DMS114 treated with DMSO at 0.1 percent for 48 hours (cell line): ENCODE results near the gene HDGFL2.

Experiments used
- DNase-seq: peaks from one replicate; lab custom pipeline; 2025; ENCODE audit not compliant: unreplicated experiment; lab: John Stamatoyannopoulos, UW

The HDGFL2 gene

DNA sequence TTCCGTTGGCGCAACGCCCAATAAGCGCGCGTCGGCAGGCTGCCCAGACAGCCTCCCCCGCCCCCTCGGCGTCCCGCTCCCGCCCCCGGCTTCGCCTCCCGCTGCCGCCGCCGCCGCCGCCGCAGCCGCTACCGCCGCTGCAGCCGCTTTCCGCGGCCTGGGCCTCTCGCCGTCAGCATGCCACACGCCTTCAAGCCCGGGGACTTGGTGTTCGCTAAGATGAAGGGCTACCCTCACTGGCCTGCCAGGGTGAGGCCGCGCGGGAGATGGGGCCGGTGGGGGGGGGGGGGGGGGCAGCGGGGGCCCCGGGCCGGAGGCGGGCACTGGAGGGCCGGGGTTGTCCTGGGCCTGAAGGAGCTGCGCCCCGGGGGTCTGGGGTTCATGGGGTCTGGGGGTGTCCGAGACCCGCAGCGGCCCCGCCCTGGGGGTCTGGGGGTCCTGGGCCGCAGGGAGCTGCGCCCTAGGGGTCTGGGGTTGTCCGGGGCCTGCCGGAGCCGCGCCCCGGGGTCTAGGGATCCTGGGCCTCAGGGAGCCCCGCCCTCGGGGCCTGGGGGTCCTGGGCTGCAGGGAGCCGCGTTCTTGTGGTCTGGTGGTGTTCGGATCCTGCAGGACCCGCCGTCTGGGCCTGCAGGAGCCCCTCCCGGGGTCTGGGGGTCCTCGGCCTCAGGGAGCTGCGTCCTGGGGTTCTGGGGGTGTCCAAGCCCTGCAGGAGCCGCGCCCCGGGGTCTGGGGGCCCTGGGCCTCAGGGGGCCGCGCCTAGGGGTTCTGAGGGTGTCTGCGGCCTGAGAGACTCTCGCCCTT, at the start of gene HDGFL2:
TSS of gene HDGFL2 (plus strand) at position 124 of the 801 bp plus-strand sequence. CDS start at position 178, 54 bp downstream.
- DNase-seq = no peak

DNA sequence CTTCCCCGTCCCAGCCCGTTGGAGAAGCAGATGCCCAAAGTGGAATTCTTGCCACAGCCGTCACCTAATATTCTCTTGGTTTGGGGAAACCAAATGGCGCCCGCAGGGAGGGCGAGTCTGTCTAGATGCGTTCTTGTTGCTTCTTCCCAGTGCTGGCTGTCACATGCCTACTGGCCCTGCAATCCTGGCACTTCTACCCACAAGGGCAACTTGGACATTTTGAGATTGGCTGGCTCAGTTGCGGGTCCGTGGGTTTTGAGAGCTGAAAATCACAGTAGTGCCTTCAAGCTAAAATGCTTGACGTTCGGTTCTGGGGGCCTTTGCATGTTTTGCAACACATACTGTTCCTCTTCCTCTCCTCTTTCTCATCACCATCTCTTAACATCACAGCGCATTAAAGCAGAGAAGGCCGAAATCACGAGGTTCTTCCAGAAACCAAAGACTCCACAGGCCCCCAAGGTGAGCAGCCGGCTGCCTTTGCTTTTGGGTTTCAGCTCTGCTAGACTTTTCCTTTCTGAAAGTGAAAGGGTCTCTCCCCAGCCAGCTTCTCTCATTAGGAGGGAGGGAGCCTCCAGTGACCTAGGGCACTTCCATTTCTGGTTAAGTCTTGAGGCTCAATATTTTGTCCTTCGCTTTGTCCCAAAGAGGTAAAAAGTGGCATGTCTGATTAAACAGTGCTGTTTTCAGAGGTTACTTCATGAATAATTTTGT, 48.5 kb upstream of the HDGFL2 start:
- DNase-seq = no peak

GRCh38 chr19:4425537-4425936, 46.6 kb upstream of the HDGFL2 start:
- DNase-seq = no peak

GRCh38 chr19:4428326-4428975, 43.6 kb upstream of the HDGFL2 start:
- DNase-seq = no peak

GRCh38 chr19:4429256-4429655, 42.8 kb upstream of the HDGFL2 start:
- DNase-seq = no peak

DNA sequence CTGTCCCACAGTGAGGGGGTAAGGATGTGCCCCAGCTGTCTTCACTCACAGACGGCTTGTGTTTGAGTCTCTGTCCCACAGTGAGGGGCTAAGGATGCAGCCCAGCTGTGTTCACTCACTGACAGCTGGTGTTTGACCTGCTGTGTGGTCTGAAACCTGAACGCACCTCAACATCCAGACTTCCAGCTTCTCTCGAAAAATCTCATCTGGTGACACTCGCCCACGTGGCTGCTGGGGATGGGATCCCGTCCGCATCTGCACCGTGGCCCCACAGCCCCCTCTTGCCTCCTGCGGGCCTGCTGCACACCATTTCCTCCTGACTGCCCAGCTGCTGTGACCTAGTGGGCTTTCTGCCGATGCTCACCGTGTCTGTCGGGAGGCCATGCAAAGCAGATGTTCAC, 42.3 kb upstream of the HDGFL2 start:
- no peak for DNase-seq

DNA sequence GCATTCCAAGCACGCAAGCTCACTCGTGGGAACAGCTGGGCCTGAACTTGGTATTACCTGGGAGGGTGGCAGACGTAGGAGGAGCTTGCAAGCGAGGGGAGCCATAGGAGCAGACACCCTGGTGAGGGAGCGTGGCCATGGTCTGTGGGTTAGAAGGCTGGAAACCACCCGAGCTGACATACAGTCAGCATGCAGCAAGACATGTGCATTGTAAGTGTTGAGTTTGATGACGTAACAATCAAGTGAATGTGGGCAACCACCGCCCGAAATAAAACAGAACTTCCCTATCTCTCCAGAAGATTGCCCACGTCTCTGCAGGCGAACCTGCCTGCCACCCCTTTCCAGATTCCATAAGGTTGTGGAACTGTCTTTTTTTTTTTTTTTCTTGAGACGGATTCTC, 41.3 kb upstream of the HDGFL2 start:
- no peak for DNase-seq

DNA sequence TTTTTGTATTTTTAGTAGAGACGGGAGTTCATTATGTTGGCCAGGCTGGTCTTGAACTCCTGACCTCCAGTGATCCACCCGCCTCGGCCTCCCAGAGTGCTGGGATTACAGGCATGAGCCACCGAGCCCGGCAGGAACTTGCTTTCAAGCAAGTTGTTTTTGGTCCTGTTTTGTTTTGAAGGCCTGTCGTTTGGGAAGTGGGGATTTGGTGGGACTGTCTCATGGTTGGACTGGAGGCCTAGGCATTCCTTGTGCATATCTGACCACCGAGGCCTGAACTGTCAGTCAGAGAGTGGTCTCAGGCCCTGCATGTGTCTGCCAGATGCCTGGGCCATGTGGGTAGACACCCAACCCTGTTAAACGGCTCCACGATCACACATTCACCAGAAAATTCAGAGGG, 40.8 kb upstream of the HDGFL2 start:
- DNase-seq = no peak

DNA sequence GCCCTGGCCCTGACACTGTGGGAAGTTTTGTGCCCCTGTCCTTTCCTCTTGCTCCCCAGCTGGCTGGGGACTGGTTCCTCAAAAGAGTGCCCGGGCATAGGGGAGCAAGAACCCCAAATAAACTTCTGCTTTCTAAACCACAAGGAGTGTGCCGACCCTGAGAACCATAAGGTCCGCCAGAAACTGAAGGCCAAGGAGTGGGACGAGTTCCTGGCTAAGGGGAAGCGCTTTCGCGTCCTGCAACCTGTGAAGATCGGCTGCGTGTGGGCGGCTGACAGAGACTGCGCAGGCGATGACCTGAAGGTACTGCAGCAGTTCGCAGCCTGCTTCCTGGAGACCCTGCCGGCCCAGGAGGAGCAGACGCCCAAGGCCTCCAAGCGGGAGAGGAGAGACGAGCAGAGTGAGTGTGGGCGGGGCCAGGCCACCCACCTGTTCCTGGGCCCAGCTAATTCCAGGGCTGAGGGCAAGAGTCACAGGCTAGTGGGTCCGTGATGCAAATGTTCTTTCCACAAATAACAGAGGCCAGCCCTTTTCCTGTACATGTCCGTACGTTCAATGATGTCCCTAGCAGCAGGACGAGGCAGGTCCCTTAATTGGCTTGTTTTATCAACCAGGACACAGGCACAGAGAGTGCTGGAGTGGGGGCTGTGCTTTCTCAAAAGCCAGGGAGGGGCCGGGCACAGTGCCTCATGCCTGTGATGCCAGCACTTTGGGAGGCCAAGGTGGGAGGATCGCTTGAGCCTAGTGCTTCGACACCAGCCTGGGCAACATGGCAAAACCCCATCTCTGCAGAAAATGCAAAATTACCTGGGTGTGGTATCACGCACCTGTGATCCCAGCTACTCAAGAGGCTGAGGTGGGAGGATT, 40.1 kb upstream of the HDGFL2 start:
- DNase-seq = no peak

DNA sequence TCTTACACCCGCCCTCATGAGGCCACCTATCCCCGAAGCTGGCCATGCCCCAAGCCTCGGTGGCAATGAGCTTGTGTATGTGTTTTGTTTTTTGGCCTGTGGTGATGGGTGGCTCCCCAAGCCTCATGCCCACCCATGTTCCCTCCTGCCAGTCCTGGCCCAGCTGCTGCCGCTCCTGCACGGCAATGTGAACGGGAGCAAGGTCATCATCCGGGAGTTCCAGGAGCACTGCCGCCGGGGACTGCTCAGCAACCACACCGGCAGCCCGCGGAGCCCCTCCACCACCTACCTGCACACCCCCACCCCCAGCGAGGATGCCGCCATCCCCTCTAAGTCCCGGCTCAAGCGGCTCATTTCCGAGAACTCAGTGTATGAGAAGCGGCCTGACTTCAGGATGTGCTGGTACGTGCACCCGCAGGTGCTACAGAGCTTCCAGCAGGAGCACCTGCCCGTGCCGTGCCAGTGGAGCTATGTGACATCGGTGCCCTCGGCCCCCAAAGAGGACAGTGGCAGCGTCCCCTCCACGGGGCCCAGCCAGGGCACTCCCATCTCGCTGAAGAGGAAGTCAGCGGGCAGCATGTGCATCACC, 39.1 kb upstream of the HDGFL2 start:
- no peak for DNase-seq

DNA sequence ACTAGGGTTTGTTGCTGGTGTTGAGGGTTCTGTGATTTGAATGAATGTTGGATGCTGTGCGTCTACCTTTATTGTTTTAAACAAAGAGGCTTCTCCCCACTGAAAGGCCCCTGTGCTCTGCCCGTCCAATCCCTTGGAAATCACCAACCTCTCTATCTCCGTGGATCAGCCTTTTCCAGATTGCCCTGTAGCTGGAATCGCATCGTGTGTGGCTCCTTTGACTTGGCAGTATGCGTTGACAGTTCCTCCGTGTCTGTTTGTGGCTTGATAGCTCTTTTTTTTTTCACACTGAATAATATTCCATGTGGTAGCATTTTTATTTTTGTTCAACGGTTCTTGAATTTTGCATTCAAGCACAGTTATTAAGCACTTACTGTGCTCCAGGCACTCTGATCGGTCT, 37.7 kb upstream of the HDGFL2 start:
- no peak for DNase-seq

DNA sequence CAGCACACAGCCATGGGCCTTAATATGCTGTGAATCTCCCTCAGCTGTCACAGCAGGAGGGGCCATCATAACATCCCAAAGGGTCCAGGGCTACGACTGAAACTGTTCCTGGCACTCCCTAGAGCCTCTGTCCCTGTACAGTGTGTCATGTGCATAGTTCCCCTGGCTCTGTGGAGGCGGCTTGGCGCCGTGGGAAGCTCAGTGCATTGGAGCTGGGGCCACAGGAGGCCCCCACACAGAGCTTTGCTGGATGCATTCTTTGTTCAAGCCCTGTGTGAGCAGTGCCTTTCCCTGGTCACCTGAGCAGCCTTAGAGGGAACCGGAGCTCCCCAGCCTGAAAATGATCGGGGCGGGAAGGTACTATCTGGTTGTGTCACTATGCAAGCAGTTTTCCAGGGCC, 35.9 kb upstream of the HDGFL2 start:
- no peak for DNase-seq

- no peak for DNase-seq
Observed at GRCh38 chr19:4437103-4437502, 35.0 kb upstream of the HDGFL2 start.

GRCh38 chr19:4439243-4439642, 32.9 kb upstream of the HDGFL2 start:
- no peak for DNase-seq

DNA sequence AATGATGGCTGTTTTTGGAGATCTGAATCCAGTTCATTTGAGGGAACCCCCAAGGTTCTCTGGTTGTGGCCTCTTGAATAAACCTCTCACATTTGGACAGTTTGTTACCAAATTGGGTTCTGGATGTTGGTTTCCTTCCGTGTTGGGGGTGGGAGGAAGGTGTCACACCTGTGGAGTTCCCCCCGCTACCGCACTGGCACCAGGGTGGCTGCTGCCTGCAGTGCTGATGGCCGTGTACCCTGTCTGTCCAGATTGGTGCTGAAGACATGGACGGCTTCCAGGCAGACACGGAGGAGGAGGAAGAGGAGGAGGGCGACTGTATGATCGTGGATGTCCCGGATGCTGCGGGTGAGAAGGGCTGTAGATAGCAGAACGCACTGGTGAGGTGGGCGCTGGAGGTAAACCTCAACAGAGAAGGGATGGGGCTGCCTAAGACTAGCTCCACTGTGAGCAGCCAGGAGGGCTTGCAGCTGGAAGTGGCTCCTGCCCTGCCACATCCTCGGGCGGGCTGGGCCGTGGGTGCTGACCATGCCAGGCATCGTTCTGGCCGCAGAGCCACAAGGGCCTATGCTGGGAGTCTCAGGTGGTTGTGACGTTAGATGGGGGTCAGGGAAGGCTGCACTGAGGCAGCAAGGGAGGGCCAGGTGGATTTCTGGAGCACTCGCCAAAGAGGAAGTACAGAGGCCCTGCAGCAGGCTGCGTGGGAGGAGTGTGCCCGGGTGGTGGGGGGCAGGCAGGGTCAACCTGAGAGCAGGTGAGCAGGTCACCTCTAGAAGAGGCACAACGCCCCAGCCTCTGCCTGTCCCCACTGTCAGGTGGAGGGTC, 29.9 kb upstream of the HDGFL2 start:
- DNase-seq = no peak

GRCh38 chr19:4442819-4443146, 29.3 kb upstream of the HDGFL2 start:
- DNase-seq = no peak

DNA sequence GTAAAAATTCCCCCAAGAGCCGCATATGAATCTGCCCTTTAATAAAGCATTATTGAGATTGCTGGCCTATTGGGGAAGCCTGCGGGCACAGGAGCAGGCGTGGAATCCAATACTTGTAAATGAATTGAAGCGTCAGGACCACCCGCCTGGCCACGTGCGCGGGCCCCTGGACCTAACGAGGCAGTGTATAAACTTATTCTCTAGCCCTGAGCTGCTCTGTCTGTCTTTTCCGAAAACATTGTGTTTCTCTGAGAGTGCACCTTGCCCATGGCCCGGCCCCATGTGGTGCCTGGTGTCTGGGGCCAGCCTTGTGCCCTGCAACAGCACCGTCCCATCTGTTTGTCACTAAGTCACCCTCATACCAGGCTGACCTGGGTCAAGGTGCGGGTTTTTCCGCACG, 28.9 kb upstream of the HDGFL2 start:
- no peak for DNase-seq

GRCh38 chr19:4443966-4444764, 27.9 kb upstream of the HDGFL2 start:
- no peak for DNase-seq
